ENCODE measurements around the gene MEIKIN.

DNA sequence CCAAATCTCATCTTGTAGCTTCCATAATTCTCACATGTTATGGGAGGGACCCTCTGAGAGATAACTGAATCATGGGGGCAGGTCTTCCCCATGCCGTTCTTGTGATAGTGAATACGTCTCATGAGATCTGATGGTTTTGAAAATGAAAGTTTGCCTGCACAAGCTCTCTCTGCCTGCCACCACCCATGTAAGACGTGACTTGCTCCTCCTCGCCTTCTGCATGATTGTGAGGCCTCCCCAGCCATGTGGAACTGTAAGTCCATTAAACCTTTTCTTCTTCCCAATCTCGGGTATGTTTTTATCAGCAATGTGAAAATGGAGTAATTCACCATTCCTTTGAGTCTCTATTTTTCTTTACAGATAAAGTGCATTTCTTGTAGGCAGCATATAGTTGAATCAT, 81.8 kb downstream of the MEIKIN start:
- TF ChIP-seq, protein P1, sequence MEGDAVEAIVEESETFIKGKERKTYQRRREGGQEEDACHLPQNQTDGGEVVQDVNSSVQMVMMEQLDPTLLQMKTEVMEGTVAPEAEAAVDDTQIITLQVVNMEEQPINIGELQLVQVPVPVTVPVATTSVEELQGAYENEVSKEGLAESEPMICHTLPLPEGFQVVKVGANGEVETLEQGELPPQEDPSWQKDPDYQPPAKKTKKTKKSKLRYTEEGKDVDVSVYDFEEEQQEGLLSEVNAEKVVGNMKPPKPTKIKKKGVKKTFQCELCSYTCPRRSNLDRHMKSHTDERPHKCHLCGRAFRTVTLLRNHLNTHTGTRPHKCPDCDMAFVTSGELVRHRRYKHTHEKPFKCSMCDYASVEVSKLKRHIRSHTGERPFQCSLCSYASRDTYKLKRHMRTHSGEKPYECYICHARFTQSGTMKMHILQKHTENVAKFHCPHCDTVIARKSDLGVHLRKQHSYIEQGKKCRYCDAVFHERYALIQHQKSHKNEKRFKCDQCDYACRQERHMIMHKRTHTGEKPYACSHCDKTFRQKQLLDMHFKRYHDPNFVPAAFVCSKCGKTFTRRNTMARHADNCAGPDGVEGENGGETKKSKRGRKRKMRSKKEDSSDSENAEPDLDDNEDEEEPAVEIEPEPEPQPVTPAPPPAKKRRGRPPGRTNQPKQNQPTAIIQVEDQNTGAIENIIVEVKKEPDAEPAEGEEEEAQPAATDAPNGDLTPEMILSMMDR (conservative IDR thresholded peaks at IDR 0.05; ENCODE audit: low read depth in 2 of 2): no peak
- TF ChIP-seq POLR2AphosphoS5 (IDR thresholded peaks at IDR 0.05; ENCODE audit: low read depth) (no peak), EZH2 (IDR thresholded peaks at IDR 0.05; ENCODE audit: low read depth, unreplicated experiment) (no peak), ZNF331 (CRISPR knock-in tag; IDR thresholded peaks at IDR 0.05; ENCODE audit: low read depth) (no peak), JUNB (IDR thresholded peaks at IDR 0.05; ENCODE audit: unreplicated experiment) (no peak), EZH2phosphoT487 (IDR thresholded peaks at IDR 0.05; ENCODE audit: unreplicated experiment) (no peak), CREB1 (CRISPR knock-in tag; IDR thresholded peaks at IDR 0.05; ENCODE audit: low read depth) (no peak)
- TF ChIP-seq, protein P2, sequence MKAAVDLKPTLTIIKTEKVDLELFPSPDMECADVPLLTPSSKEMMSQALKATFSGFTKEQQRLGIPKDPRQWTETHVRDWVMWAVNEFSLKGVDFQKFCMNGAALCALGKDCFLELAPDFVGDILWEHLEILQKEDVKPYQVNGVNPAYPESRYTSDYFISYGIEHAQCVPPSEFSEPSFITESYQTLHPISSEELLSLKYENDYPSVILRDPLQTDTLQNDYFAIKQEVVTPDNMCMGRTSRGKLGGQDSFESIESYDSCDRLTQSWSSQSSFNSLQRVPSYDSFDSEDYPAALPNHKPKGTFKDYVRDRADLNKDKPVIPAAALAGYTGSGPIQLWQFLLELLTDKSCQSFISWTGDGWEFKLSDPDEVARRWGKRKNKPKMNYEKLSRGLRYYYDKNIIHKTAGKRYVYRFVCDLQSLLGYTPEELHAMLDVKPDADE (IDR thresholded peaks at IDR 0.05): no peak
